IPS-11a (cell line): ENCODE results near the gene PSMA7.
"Not testable (repeated sequence)": the region's sequence is repeated elsewhere in the genome, so short reads cannot be mapped to it uniquely, and the experiment has no call there.

Experiments used
- H3K4me3 ChIP-seq: one replicate; pipeline ENCODE4 v1.5.1; 2013; ENCODE audit warnings: low read depth, low read length, control low read depth

PSMA7 gene

DNA sequence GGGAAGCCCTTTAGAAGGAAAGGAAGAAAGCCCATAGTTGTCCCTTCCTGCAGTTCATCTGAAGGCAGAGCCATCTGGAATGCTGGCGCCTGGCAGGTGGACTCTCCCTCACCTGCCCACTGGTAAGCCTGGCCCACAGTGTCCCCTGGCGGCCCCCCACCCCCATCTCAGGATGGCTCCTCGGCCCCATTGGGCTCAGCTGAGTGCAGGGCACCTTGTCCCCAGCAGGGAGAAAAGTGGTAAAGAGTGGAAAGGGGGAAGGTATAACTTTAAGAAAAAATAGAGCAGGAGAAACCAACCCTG is 13.0 kb upstream of the PSMA7 start:
- H3K4me3 ChIP-seq: no peak overlapping the region

- no peak overlapping the region for H3K4me3 ChIP-seq
These were observed 12.4 kb upstream of the PSMA7 start for GRCh38 chr20:62155428-62156253.

GRCh38 chr20:62151835-62152364 is 8.7 kb upstream of the PSMA7 start:
- H3K4me3 ChIP-seq: no peak overlapping the region

DNA sequence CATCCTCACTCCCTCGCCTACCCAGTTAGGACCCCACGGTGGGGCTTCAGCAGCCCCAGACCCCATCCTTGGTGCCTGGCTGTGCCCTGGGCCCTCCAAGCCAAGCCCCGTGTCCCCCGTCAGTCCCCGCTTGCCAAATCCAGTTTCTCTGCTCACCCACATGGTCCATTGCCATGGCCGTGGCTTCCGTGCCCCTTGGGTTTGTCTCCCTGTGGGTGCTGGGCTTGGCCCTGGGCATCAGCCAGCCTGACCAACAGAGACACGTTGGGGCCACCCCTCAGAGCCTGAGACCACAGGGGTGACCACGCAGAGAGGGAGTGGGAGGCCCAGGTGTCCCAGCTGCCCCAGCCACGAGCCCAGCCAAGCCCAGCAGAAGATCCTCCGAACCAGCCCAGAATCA is 8.0 kb upstream of the PSMA7 start:
- H3K4me3 ChIP-seq: no peak overlapping the region

- H3K4me3 ChIP-seq: no peak overlapping the region
These were observed 7.0 kb upstream of the PSMA7 start for GRCh38 chr20:62150310-62150575.

DNA sequence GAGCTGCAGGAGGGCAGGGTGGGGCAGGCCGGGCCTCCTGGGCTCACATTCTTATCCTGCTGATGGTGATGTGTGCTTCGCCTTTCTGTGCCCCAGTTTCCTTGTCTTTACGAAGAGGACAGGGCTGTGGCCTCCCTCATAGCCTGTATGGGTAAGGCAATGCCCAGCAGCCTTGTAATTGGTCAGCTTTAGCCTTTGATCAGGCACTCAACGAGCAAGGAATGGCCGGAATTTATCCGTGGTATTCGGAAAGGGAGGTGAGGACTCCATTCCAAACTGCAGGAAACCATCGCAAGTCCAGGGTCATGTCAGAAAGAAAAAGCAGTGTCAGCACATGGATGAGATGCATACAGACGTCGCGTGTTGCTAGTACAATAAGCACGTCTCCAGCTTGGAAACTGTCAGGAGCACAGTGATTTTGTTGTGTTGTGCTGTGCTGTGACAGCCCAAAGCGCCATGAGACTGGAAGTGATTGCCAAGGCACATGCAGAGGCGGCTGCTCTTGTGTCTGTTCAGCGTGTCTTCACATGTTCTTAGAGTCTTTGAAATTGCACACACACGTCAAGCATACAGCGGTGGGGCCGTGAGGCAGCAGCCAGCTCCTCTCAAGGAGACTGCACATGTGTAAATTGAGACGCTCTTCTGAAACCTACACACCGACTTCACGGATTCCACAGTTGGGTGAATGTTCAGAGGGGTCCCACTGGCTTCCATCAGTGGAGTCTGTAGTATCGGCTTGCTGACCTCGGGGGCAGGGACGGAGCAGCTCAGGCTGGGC is 6.5 kb upstream of the PSMA7 start:
- no peak overlapping the region for H3K4me3 ChIP-seq

DNA sequence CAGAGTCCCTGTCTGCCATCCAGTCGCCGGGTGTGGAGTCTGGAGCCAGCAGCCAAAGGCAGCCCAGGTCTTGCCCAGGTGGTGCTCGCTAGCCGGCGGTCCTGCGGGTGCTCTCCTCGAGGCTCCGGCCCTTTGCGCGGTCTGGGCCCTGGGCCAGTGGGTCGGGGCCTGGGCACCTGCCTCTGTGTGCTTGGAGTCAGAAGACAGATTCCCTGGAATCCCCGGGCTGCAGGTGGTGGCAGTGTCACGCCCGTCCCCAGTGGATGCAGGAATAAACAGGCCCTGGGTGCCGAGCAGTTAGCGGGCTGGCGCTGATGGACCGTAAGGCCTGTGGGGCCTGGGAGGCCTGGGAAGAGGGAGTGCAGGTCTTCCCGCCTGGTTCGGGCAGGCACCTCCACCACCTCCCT is 5.7 kb upstream of the PSMA7 start:
- H3K4me3 ChIP-seq: no peak overlapping the region

GRCh38 chr20:62148383-62148782 is 5.2 kb upstream of the PSMA7 start:
- H3K4me3 ChIP-seq: not testable (repeated sequence)

- no peak overlapping the region for H3K4me3 ChIP-seq
These were observed 4.3 kb upstream of the PSMA7 start for GRCh38 chr20:62147528-62147927.

DNA sequence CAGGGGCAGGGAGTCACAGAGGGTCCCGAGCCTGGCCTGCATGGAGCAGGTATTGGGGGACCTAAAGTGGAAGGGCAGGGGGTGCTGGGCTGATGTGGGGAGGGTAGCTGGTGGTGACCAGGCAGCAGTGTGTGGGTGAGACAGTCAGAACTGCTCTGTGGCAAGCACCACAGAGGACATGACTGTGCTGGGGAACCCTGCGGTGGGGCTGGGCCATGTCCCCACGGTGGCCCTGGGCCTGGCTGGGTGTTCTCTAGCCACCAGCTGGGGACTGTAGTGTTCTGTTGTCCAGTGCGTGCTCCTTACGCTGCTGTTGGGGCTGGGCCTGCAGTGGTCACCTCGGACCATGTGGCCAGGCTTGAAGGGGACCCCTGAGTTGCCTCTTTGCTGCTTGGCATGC is 3.9 kb upstream of the PSMA7 start:
- no peak overlapping the region for H3K4me3 ChIP-seq

DNA sequence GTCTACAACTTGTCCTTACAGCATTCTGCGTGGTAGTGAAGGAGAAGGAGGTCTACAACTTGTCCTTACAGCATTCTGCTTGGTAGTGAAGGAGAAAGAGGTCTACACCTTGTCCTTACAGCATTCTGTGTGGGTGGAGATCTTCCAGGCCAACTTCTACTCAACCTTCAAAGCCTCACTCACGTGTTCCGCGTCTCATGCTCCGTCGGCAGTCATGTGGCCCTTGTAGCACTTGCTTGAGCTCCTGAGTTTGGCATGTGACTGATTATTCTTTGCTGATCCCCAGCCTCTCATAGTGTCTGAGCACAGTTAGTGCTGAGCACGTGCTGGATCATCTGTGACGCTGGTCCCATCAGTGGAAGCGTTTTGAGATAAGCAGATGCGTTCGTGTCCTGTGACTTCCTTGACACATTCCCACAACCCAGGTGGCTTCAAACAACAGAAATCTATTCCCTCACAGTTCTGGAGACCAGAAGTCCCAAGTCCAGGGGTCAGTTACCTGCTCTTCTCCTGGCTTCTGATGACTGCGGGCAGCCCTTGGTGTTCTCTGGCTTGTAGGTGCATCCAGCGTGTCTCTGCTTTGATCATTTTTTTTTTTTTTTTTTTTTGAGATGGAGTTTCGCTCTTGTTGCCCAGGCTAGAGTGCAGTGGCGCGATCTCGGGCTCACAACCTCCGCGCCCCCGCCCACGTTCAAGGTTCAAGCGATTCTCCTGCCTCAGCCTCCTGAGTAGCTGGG is 3.0 kb upstream of the PSMA7 start:
- H3K4me3 ChIP-seq: no peak overlapping the region

DNA sequence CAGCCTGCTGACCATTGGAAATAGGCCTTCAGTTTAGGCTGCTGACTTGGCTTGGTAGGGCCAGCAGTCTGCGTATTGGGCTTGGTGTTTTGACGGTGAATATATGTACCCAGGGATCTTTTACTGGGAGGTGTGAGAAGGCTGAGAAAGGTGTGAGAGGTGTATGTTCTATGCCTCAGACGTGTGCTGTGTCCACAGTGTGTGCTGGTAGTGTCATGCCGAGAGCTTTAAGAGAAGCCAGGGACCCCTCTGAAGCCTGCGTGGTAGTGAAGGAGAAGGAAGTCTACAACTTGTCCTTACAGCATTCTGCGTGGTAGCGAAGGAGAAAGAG is 2.5 kb upstream of the PSMA7 start:
- no peak overlapping the region for H3K4me3 ChIP-seq

DNA sequence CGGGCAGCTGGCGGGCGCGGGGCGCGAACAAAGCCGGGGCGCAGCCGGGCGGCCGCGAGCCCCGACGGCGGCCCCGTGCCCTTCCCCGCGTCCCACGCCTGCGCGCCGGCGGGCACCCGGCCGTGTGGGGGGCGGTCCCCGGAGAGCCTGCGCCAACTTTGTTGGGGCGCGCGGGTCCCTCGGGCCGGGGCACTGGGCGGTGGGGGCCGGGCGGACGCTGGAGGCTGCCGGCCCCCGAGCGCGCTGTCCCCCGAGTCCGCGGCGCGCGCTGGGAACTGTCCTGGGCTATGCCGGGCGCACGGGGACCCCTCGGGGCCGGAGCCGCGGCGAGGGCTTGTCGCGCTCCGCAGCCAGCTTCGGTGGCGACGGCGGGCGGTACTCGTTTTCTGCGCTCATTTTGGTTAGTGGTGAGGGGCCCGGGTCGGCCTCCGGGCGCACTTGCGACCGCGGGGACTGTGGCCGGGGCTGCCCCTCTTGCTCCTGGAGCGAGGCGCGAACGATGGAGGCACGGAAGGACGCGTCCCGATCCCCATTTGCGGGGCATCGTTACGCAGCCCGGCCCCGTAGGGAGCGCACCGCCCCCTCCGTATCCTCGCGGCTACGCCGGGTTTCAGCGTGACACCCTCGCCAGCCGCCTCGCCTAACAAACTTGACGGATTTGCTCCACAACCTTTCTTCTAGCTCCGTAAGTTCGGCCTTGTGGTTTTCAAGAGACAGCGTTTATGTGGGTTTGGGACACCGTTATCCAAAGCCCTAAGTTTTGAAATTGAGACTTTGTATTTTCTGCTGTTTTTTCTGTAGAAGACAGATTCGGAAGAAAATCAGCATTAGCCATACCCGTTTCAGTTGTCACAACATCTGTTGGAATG is 997 bp upstream of the PSMA7 start:
- H3K4me3 ChIP-seq: peak overlapping the region; percentile 75

DNA sequence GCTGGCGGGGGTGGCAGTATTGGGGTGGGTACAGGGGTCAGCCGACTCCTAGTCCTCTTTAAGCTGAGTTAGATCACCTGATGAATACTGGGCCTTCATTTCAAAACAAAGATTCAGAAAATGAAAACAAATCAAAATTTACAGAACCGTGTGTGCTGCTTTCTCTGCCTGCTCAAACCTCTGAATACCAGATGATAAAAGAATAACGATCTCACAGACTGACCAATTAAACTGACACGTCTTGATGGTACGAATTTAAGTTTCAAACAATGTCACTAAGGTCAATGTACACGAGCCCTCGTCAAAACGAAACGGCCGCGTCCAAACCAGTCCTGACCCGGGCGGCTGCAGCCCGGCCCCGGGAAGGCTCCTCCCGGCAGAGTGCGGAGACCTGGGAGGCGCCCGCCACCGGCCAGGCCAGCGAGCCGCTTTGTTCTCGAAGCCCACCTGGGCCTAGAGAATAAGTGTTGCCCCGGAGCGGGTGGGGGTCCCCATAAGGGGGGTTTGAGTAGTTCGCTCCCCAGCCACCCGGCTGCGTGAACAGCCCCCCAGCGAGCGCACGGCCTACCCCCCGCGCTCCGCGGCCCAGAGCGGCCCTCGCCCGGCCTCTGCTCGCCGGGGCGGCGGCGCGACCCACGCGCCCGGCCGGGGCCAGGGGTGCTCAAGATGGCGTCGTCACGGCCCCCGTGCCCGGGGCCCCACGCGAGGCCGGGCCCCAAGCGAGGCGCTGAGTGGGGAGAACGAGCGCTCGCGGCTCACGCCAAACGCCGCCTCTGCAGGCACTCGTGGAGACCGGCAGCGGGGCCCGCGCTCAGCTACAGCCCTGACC is 728 bp downstream of the PSMA7 start:
- H3K4me3 ChIP-seq: peak overlapping the region; percentile 78

- peak overlapping the region; percentile 78 for H3K4me3 ChIP-seq
These were observed 1.6 kb downstream of the PSMA7 start for GRCh38 chr20:62141397-62142251.

DNA sequence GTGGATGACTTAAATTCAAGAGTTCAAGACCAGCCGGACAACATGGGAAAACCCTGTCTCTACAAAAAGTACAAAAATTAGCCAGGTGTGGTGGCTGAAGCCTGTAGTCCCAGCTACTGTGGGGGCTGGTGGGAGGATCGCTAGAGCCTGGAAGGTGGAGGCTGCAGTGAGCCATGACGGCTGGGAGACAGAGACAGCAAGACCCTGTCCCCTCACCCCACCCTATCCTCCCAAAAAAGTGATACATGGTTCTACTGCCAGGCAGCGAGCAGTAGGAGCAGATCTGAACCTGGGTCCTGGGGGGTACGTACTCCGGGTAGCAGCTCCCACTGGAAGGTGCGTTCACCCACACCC is 2.2 kb downstream of the PSMA7 start:
- no peak overlapping the region for H3K4me3 ChIP-seq

DNA sequence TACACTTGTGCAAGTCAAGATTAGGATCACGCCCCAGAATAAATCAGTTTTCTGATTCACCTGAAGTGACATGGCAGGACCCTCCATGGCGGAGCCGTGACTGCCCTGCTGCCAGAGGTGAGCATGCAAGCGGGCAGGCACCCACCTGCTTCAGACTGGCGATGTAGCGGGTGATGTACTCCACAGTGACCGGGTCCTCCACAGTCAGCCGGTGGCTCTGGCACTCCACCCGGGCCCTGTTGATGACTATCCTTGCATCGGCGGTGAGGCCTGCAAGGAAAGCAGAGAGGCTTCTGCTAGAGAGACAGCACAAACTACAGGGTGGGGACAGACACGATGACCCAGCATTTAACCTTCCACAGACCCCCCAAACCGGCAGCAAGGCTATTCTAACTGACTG is 3.6 kb downstream of the PSMA7 start:
- no peak overlapping the region for H3K4me3 ChIP-seq

DNA sequence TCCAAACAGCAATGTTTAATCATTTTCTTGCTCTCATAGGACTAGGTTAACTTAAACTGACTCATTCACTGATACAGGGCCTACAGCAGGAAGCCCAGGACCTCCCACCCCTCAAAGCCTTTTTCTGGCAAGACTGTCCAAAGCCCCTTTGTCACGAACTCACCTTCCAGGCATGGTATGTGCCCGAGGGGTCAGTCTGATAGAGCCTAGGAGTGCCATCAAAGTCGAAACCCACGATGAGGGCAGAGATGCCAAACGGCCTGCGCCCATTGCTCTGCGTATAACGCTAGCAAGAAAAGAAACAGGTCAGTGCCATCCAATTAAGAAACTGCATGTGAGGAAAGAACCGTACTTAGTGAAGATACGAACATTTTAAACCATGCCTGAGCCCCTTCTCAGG is 4.3 kb downstream of the PSMA7 start:
- no peak overlapping the region for H3K4me3 ChIP-seq

DNA sequence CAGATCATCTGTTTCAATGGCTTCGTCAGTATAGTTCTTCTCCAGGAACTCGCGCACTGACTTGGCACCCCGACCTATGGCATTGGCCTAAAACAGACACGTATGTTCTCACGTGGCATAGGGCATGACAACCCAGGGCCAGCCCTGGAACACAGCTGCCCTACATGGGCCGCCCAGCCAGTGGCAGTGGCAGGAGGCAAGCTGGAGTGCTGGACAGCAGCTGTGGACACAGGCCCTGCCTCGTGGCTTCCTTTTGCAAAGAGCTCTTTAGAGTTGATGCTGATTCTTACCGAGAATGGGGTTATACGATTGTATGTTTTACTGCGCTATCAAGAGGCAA is 5.0 kb downstream of the PSMA7 start:
- H3K4me3 ChIP-seq: no peak overlapping the region
